Lower leg skin (tissue), 4 donors: ENCODE measurements around the gene TSPEAR. TPM values are rescaled to one million over a fixed set of nuclear protein-coding genes. Genes with fewer than 3 reads are reported as not detected.
A peak's percentile ranks its signal among the peaks of the same experiment; 100 is the strongest.

ENCODE experiments used
- DNase-seq, 2 donors: peaks; one replicate each; pipeline ENCODE4 v3.0.0-alpha.2; 2019; ENCODE audit warnings: low spot score in 2 of 2
- H3K4me3 ChIP-seq: fragments of 200-600 bp; sonication (generic); 2 replicates; pipeline ENCODE4 v1.5.1; 2017; ENCODE audit warnings: mild to moderate bottlenecking, low read depth; ENCODE audit not compliant: poor library complexity, severe bottlenecking
- CTCF ChIP-seq, 3 donors: fragments of 450-650 bp; IDR thresholded peaks; one replicate each; pipeline ENCODE4 v1.5.1; 2016; ENCODE audit warnings: antibody characterized with exemption in 3 of 3, mild to moderate bottlenecking in 3 of 3, moderate library complexity in 2 of 3
- POLR2A ChIP-seq, 2 donors: fragments of 450-650 bp; IDR thresholded peaks; one replicate each; pipeline ENCODE4 v1.6.1; 2016 to 2017; ENCODE audit warnings: antibody characterized with exemption in 2 of 2, mild to moderate bottlenecking in 1 of 2, moderate library complexity in 1 of 2
- WGBS, 2 donors: methylation state at CpG; one replicate each; pipeline ENCODE4 v1.1.5; 2018; 5-methylcytosine and 5-hydroxymethylcytosine counted together
- intact Hi-C: fragments of 100-400 bp; cut with DNase I; formaldehyde crosslinking; loops from one replicate; pipeline ENCODE4 v1.15.0; 2023; ENCODE audit warnings: low total_unique reads
- total RNA-seq, 4 donors: library from RNA; depleted of rRNA; stranded (reverse); fragments of >200 nt; gene quantifications; one replicate each; pipeline ENCODE4 v1.1.0, GENCODE V29; 2016

TSPEAR gene
- total RNA-seq, result under 1 TPM in 1 of 4 donors, not detected in 3; 0.06 TPM

GRCh38 chr21:44711327-44712202 is at the start of gene TSPEAR:
TSPEAR (minus strand) TSS chr21:44711572; CDS start chr21:44711514, 58 bp downstream.
- no peak within 1 kb of the TSS for H3K4me3 ChIP-seq
- WGBS, 2 donors, result 5 to 7% methylated on average over 21 to 29 of the region's 41 CpGs
- no peak for TF ChIP-seq CTCF (IDR thresholded peaks at IDR 0.05)
- intact Hi-C loops, result no loop called here
- peak in 1 of 2 donors; percentile 78 for DNase-seq

GRCh38 chr21:44760376-44760775 is 49.0 kb upstream of the TSPEAR start:
- intact Hi-C loops, result no loop called here
- no peak overlapping the region for H3K4me3 ChIP-seq
- TF ChIP-seq POLR2A (IDR thresholded peaks at IDR 0.05), result no peak
- no peak for TF ChIP-seq CTCF (IDR thresholded peaks at IDR 0.05)
- WGBS, 2 donors, result 84 to 90% methylated on average over 9 of the region's 9 CpGs
- peak in 1 of 2 donors; percentile 56 for DNase-seq

GRCh38 chr21:44759628-44760285 is 48.4 kb upstream of the TSPEAR start:
- TF ChIP-seq CTCF (IDR thresholded peaks at IDR 0.05), result no peak
- TF ChIP-seq POLR2A (IDR thresholded peaks at IDR 0.05), result no peak
- 84 to 94% methylated on average over 16 to 19 of the region's 22 CpGs for WGBS, 2 donors
- peak in 1 of 2 donors; percentile 74 for DNase-seq
- intact Hi-C loops, result no loop called here
- no peak overlapping the region for H3K4me3 ChIP-seq

GRCh38 chr21:44758781-44759627 is 47.6 kb upstream of the TSPEAR start:
- 69 to 71% methylated on average over 17 of the region's 26 CpGs for WGBS, 2 donors
- TF ChIP-seq CTCF (IDR thresholded peaks at IDR 0.05) (no peak), POLR2A (IDR thresholded peaks at IDR 0.05) (no peak)
- intact Hi-C loops, result no loop called here
- DNase-seq, result peak in 1 of 2 donors; percentile 79
- H3K4me3 ChIP-seq, result no peak overlapping the region

- intact Hi-C loops, result no loop called here
- TF ChIP-seq CTCF (IDR thresholded peaks at IDR 0.05) (no peak), POLR2A (IDR thresholded peaks at IDR 0.05) (no peak)
- WGBS, 2 donors, result 84% methylated on average over 4 of the region's 8 CpGs; no CpG with 5 or more reads in 1 of the 2 donors
- H3K4me3 ChIP-seq, result no peak overlapping the region
- peak in 1 of 2 donors; percentile 79 for DNase-seq
These were observed 46.8 kb upstream of the TSPEAR start for GRCh38 chr21:44758141-44758561.
